CD14-positive monocyte (primary cell): ENCODE data around the gene P4HA2. TPM values are rescaled to one million over a fixed set of nuclear protein-coding genes. Genes with fewer than 3 reads are reported as not detected.

Experiments
- DNase-seq, 3 donors: peaks; one replicate each; pipeline ENCODE4 v3.0.0-alpha.2; 2011 to 2022
- H2AFZ ChIP-seq: 2 replicates; pipeline ENCODE4 v1.6.0; 2012; ENCODE audit warnings: mild to moderate bottlenecking, low read depth, low read length, inconsistent platforms; ENCODE audit not compliant: insufficient read depth, poor library complexity, severe bottlenecking
- H3K27ac ChIP-seq, 2 donors: 1 replicate in 1 of 2; 2 replicates in 1 of 2; pipeline ENCODE4 v1.5.1; 2012 to 2013; ENCODE audit warnings: low read length in 2 of 2, control low read depth in 1 of 2, inconsistent platforms in 1 of 2, low read depth in 1 of 2, mild to moderate bottlenecking in 1 of 2
- H3K27me3 ChIP-seq, 2 donors: one replicate each; pipeline versions ENCODE4 v1.6.0 to v1.6.1; 2011 to 2013; ENCODE audit warnings: low read length in 2 of 2; ENCODE audit not compliant: control insufficient read depth in 2 of 2, insufficient read depth in 2 of 2
- H3K36me3 ChIP-seq, 2 donors: replicated peaks in 1 of 2; 1 replicate in 1 of 2; 2 replicates in 1 of 2; pipeline versions ENCODE4 v1.5.1 to v1.6.1; 2012 to 2013; ENCODE audit warnings: low read length in 2 of 2, control low read depth in 1 of 2, inconsistent platforms in 1 of 2, mild to moderate bottlenecking in 1 of 2; ENCODE audit not compliant: insufficient read depth in 2 of 2, control insufficient read depth in 1 of 2
- H3K4me1 ChIP-seq, 2 donors: 1 replicate in 1 of 2; 2 replicates in 1 of 2; pipeline versions ENCODE4 v1.5.1 to v1.6.1; 2012 to 2013; ENCODE audit warnings: low read length in 2 of 2, control low read depth in 1 of 2, inconsistent platforms in 1 of 2, mild to moderate bottlenecking in 1 of 2, moderate library complexity in 1 of 2; ENCODE audit not compliant: insufficient read depth in 2 of 2, control insufficient read depth in 1 of 2
- H3K4me2 ChIP-seq: replicated peaks from 2 replicates; pipeline ENCODE3; 2012; ENCODE audit warnings: low read length, moderate library complexity, mild to moderate bottlenecking; ENCODE audit not compliant: poor library complexity, severe bottlenecking; ENCODE audit errors: extremely low read depth
- H3K4me3 ChIP-seq, 3 experiments: fragments of 200-600 bp in 1 of 3; sonication (generic) in 1 of 3; replicated peaks in 1 of 3; 1 replicate in 2 of 3; 2 replicates in 1 of 3; pipeline ENCODE4 v1.5.1; 2011 to 2013; ENCODE audit warnings: low read length in 3 of 3, mild to moderate bottlenecking in 3 of 3, control low read depth in 2 of 3, low read depth in 2 of 3, inconsistent platforms in 1 of 3, moderate library complexity in 1 of 3
- H3K79me2 ChIP-seq: 2 replicates; pipeline ENCODE4 v1.6.0; 2012; ENCODE audit warnings: mild to moderate bottlenecking, control low read depth, inconsistent platforms, low read length, moderate library complexity; ENCODE audit not compliant: insufficient read depth
- H3K9ac ChIP-seq: 2 replicates; pipeline ENCODE4 v1.6.0; 2017; ENCODE audit warnings: low read length, mild to moderate bottlenecking; ENCODE audit not compliant: insufficient read depth, poor library complexity, severe bottlenecking
- H3K9me3 ChIP-seq, 2 donors: replicated peaks in 1 of 2; 1 replicate in 1 of 2; 2 replicates in 1 of 2; pipeline versions ENCODE4 v1.5.1 to v1.6.1; 2012 to 2013; ENCODE audit warnings: low read length in 2 of 2, control low read depth in 1 of 2; ENCODE audit not compliant: control insufficient read depth in 1 of 2, insufficient read depth in 1 of 2
- H4K20me1 ChIP-seq: 2 replicates; pipeline ENCODE4 v1.6.0; 2012; ENCODE audit warnings: mild to moderate bottlenecking, low read length, control low read depth, moderate library complexity; ENCODE audit not compliant: insufficient read depth
- H3K27ac Mint-ChIP-seq, 7 donors: one replicate each; pipeline ENCODE4 v1.8.0; 2020; ENCODE audit warnings: mild to moderate bottlenecking in 7 of 7, mixed read lengths in 7 of 7, moderate library complexity in 6 of 7, inconsistent platforms in 2 of 7
- H3K27me3 Mint-ChIP-seq, 3 donors: one replicate each; pipeline ENCODE4 v1.8.0; 2021 to 2022; ENCODE audit warnings: low read depth in 3 of 3, mild to moderate bottlenecking in 3 of 3, mixed read lengths in 3 of 3, moderate library complexity in 3 of 3, inconsistent platforms in 1 of 3
- H3K36me3 Mint-ChIP-seq, 2 donors: one replicate each; pipeline ENCODE4 v1.8.0; 2020; ENCODE audit warnings: mixed read lengths in 2 of 2, inconsistent platforms in 1 of 2, mild to moderate bottlenecking in 1 of 2
- H3K4me1 Mint-ChIP-seq: one replicate; pipeline ENCODE4 v1.8.0; 2020; ENCODE audit warnings: mild to moderate bottlenecking, mixed read lengths
- H3K4me3 Mint-ChIP-seq, 2 donors: one replicate each; pipeline ENCODE4 v1.8.0; 2020; ENCODE audit warnings: mild to moderate bottlenecking in 2 of 2, mixed read lengths in 2 of 2, moderate library complexity in 1 of 2
- H3K9me3 Mint-ChIP-seq, 7 donors: one replicate each; pipeline ENCODE4 v1.8.0; 2020 to 2022; ENCODE audit warnings: mixed read lengths in 7 of 7, mild to moderate bottlenecking in 6 of 7, moderate library complexity in 6 of 7, inconsistent platforms in 2 of 7
- CTCF ChIP-seq: fragments of 200-600 bp; IDR thresholded peaks from one replicate; pipeline ENCODE4 v1.8.0; 2022; ENCODE audit warnings: antibody characterized with exemption, mild to moderate bottlenecking
- WGBS: methylation state at CpG from one replicate; pipeline ENCODE4 v1.1.5; 2013; ENCODE audit warnings: missing lambda C conversion rate; ENCODE audit not compliant: insufficient coverage; 5-methylcytosine and 5-hydroxymethylcytosine counted together
- intact Hi-C, 2 donors: fragments of 100-400 bp; cut with micrococcal nuclease; formaldehyde crosslinking; loops; one replicate each; pipeline versions ENCODE4 v1.15.0 to v1.15.1; 2023
- polyA plus RNA-seq, 3 donors: library from polyadenylated mRNA; depleted of rRNA in 1 of 3; unstranded in 2 of 3; stranded (reverse) in 1 of 3; fragments of 300-500 nt in 2 of 3; fragments of >200 nt in 1 of 3; fragmentation: Illumina TruSeq in 2 of 3; gene quantifications; 1 replicate in 2 of 3; 2 replicates in 1 of 3; pipeline ENCODE4 v1.2.3, GENCODE V29; 2012 to 2021

P4HA2 gene
- polyA plus RNA-seq, 3 donors, result 0.12 to 0.99 (median 0.45) TPM

GRCh38 chr5:132218321-132218720 lies 9.3 kb downstream of the P4HA2 start:
- Mint-ChIP-seq H3K9me3 (peaks cover 0 to 2% (median 0%) of the 10 kb centered on the region in 7 donors), H3K36me3 (no peaks in the 10 kb centered on the region), H3K27ac (no peak overlapping the region), H3K4me3 (no peak overlapping the region), H3K4me1 (no peaks in the 10 kb centered on the region), H3K27me3 (peaks cover 1 to 9% (median 1%) of the 10 kb centered on the region in 3 donors)
- WGBS, result 100% methylated on average over 3 of the region's 4 CpGs
- no peak overlapping the region for H3K4me3 ChIP-seq
- no peak overlapping the region for H3K9ac ChIP-seq
- H3K79me2 ChIP-seq, result no peaks in the 10 kb centered on the region
- no peaks in the 10 kb centered on the region for H3K27me3 ChIP-seq
- no peak overlapping the region for H2AFZ ChIP-seq
- H4K20me1 ChIP-seq, result no peaks in the 10 kb centered on the region
- H3K36me3 ChIP-seq, result no peaks in the 10 kb centered on the region
- H3K4me2 ChIP-seq, result no peak overlapping the region
- H3K9me3 ChIP-seq, result no peaks in the 10 kb centered on the region
- intact Hi-C loops, result no loop called here
- H3K27ac ChIP-seq, result no peak overlapping the region
- TF ChIP-seq CTCF, result no peak
- no peak for DNase-seq
- H3K4me1 ChIP-seq, result no peaks in the 10 kb centered on the region

GRCh38 chr5:132215329-132215728 lies 12.3 kb downstream of the P4HA2 start:
- Histone ChIP-seq H3K79me2 (no peaks in the 10 kb centered on the region), H3K4me1 (no peaks in the 10 kb centered on the region), H3K36me3 (no peaks in the 10 kb centered on the region), H3K4me2 (no peak overlapping the region), H3K27me3 (no peaks in the 10 kb centered on the region), H3K9me3 (no peaks in the 10 kb centered on the region), H3K4me3 (no peak overlapping the region), H3K9ac (no peak overlapping the region), H4K20me1 (no peaks in the 10 kb centered on the region), H2AFZ (no peak overlapping the region), H3K27ac (no peak overlapping the region)
- DNase-seq, result no peak
- Mint-ChIP-seq H3K4me3 (no peak overlapping the region), H3K9me3 (peaks cover 0 to 2% (median 0%) of the 10 kb centered on the region in 7 donors), H3K36me3 (no peaks in the 10 kb centered on the region), H3K27ac (no peak overlapping the region), H3K27me3 (peaks cover 0 to 7% (median 1%) of the 10 kb centered on the region in 3 donors), H3K4me1 (no peaks in the 10 kb centered on the region)
- no peak for TF ChIP-seq CTCF
- intact Hi-C loops, result no loop called here
- WGBS, result 88% methylated on average over 5 of the region's 5 CpGs
